SK-N-SH treated with all-trans-retinoic acid at 6 μM for 48 hours (cell line): ENCODE data around the gene TOGARAM1.

Experiments used
- ATAC-seq: fragments of 200-7000 bp; cut with Tn5 transposase; 3 replicates; pipeline ENCODE4 v1.9.1; 2020; ENCODE audit warnings: mild to moderate bottlenecking, moderate library complexity
- ARNTL ChIP-seq: fragments of 450-650 bp; formaldehyde crosslinking; IDR thresholded peaks from 2 replicates; pipeline ENCODE4 v1.5.0; 2020; ENCODE audit warnings: low read depth, mild to moderate bottlenecking, moderate library complexity, borderline replicate concordance
- BACH2 ChIP-seq: fragments of 250-450 bp; sonication (Bioruptor Pico); IDR thresholded peaks from 2 replicates; pipeline ENCODE4 v1.9.0; 2021; ENCODE audit warnings: mild to moderate bottlenecking, borderline replicate concordance
- ESRRG ChIP-seq: fragments of 250-450 bp; sonication (Bioruptor Pico); IDR thresholded peaks from 2 replicates; pipeline ENCODE4 v1.6.1; 2021; ENCODE audit warnings: mild to moderate bottlenecking
- GLIS3 ChIP-seq: fragments of 250-450 bp; sonication (Bioruptor Pico); IDR thresholded peaks from 2 replicates; pipeline ENCODE4 v1.5.0; 2020; ENCODE audit warnings: mild to moderate bottlenecking, moderate library complexity
- ISL1 ChIP-seq: fragments of 250-450 bp; sonication (Bioruptor Pico); IDR thresholded peaks from 2 replicates; pipeline ENCODE4 v2.1.2; 2022; ENCODE audit warnings: mild to moderate bottlenecking, moderate library complexity
- OSR1 ChIP-seq: fragments of 250-450 bp; sonication (Bioruptor Pico); IDR thresholded peaks from 2 replicates; pipeline ENCODE4 v1.8.0; 2022; ENCODE audit warnings: moderate library complexity, mild to moderate bottlenecking, inconsistent platforms
- PPARA ChIP-seq: fragments of 250-450 bp; sonication (Bioruptor Pico); IDR thresholded peaks from 2 replicates; pipeline ENCODE4 v1.5.0; 2020; ENCODE audit warnings: mild to moderate bottlenecking, borderline replicate concordance
- RARB ChIP-seq: fragments of 250-450 bp; sonication (Bioruptor Pico); IDR thresholded peaks from 2 replicates; pipeline ENCODE4 v1.8.0; 2021; ENCODE audit warnings: mild to moderate bottlenecking, moderate library complexity
- SNAI2 ChIP-seq: fragments of 250-450 bp; sonication (Bioruptor Pico); IDR thresholded peaks from 2 replicates; pipeline ENCODE4 v1.5.0; 2020; ENCODE audit warnings: mild to moderate bottlenecking, moderate library complexity
- TCF4 ChIP-seq: fragments of 250-450 bp; sonication (Bioruptor Pico); IDR thresholded peaks from 2 replicates; pipeline ENCODE4 v1.8.0; 2021; ENCODE audit warnings: mild to moderate bottlenecking, moderate library complexity, borderline replicate concordance
- TOX ChIP-seq: fragments of 250-450 bp; sonication (Bioruptor Pico); IDR thresholded peaks from 2 replicates; pipeline ENCODE4 v1.8.0; 2021; ENCODE audit warnings: mild to moderate bottlenecking, moderate library complexity, borderline replicate concordance
- ZC3H10 ChIP-seq: fragments of 250-450 bp; sonication (Bioruptor Pico); IDR thresholded peaks from 2 replicates; pipeline ENCODE4 v1.5.1; 2021; ENCODE audit warnings: mild to moderate bottlenecking, moderate library complexity
- ZNF565 ChIP-seq: fragments of 450-650 bp; formaldehyde crosslinking; conservative IDR thresholded peaks from 2 replicates; pipeline ENCODE4 v1.5.0; 2020; ENCODE audit warnings: low read depth, mild to moderate bottlenecking, moderate library complexity
- ZNF70 ChIP-seq: fragments of 450-650 bp; formaldehyde crosslinking; IDR thresholded peaks from 2 replicates; pipeline ENCODE4 v1.5.0; 2020; ENCODE audit warnings: mild to moderate bottlenecking, moderate library complexity
- ZNF8 ChIP-seq: fragments of 450-650 bp; formaldehyde crosslinking; IDR thresholded peaks from 2 replicates; pipeline ENCODE4 v1.5.0; 2020; ENCODE audit warnings: mild to moderate bottlenecking, moderate library complexity
- TF ChIP-seq, protein P1 (sequence below): fragments of 250-450 bp; sonication (Bioruptor Pico); IDR thresholded peaks from 2 replicates; pipeline ENCODE4 v1.5.0; 2020; ENCODE audit warnings: mild to moderate bottlenecking, moderate library complexity
- TF ChIP-seq, protein P2 (sequence below): fragments of 250-450 bp; sonication (Bioruptor Pico); IDR thresholded peaks from 2 replicates; pipeline ENCODE4 v1.5.1; 2020; ENCODE audit warnings: low read depth, mild to moderate bottlenecking, moderate library complexity
- TF ChIP-seq, protein P3 (sequence below): fragments of 250-450 bp; sonication (Bioruptor Pico); IDR thresholded peaks from 2 replicates; pipeline ENCODE4 v1.8.0; 2020; ENCODE audit warnings: mild to moderate bottlenecking, moderate library complexity, borderline replicate concordance
- TF ChIP-seq, protein P4 (sequence below): fragments of 250-450 bp; sonication (Bioruptor Pico); IDR thresholded peaks from 2 replicates; pipeline ENCODE4 v1.8.0; 2021; ENCODE audit warnings: low read depth, mild to moderate bottlenecking, moderate library complexity, borderline replicate concordance
- TF ChIP-seq, protein P5 (sequence below): fragments of 250-450 bp; sonication (Bioruptor Pico); IDR thresholded peaks from 2 replicates; pipeline ENCODE4 v1.5.1; 2021; ENCODE audit warnings: mild to moderate bottlenecking, moderate library complexity

TOGARAM1 gene

DNA sequence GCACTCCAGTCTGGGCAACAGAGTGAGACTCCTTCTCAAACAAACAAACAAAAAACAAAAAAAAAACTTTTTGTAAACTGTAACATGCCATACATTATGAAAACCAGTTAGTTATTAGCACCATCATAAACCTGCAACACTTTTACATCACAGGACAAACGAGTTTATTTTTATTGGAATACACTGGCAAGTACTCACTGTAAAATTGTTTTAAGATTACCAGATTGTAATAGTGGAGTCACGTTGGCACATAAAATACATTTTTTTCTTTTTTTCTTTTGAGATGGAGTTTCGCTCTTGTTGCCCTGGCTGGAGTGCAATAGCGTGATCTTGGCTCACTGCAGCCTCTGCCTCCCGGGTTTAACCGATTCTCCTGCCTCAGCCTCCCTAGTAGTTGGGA is 156.6 kb downstream of the TOGARAM1 start:
- ATAC-seq, result no peak
- TF ChIP-seq, protein P1, sequence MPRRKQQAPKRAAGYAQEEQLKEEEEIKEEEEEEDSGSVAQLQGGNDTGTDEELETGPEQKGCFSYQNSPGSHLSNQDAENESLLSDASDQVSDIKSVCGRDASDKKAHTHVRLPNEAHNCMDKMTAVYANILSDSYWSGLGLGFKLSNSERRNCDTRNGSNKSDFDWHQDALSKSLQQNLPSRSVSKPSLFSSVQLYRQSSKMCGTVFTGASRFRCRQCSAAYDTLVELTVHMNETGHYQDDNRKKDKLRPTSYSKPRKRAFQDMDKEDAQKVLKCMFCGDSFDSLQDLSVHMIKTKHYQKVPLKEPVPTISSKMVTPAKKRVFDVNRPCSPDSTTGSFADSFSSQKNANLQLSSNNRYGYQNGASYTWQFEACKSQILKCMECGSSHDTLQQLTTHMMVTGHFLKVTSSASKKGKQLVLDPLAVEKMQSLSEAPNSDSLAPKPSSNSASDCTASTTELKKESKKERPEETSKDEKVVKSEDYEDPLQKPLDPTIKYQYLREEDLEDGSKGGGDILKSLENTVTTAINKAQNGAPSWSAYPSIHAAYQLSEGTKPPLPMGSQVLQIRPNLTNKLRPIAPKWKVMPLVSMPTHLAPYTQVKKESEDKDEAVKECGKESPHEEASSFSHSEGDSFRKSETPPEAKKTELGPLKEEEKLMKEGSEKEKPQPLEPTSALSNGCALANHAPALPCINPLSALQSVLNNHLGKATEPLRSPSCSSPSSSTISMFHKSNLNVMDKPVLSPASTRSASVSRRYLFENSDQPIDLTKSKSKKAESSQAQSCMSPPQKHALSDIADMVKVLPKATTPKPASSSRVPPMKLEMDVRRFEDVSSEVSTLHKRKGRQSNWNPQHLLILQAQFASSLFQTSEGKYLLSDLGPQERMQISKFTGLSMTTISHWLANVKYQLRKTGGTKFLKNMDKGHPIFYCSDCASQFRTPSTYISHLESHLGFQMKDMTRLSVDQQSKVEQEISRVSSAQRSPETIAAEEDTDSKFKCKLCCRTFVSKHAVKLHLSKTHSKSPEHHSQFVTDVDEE, result no peak
- no peak for TF ChIP-seq GLIS3 (CRISPR knock-in tag)
- no peak for TF ChIP-seq TOX
- TF ChIP-seq, protein P2, sequence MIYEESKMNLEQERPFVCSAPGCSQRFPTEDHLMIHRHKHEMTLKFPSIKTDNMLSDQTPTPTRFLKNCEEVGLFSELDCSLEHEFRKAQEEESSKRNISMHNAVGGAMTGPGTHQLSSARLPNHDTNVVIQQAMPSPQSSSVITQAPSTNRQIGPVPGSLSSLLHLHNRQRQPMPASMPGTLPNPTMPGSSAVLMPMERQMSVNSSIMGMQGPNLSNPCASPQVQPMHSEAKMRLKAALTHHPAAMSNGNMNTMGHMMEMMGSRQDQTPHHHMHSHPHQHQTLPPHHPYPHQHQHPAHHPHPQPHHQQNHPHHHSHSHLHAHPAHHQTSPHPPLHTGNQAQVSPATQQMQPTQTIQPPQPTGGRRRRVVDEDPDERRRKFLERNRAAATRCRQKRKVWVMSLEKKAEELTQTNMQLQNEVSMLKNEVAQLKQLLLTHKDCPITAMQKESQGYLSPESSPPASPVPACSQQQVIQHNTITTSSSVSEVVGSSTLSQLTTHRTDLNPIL (CRISPR knock-in tag), result no peak
- TF ChIP-seq SNAI2, result no peak
- TF ChIP-seq TCF4 (CRISPR knock-in tag), result no peak
- TF ChIP-seq ESRRG (CRISPR knock-in tag), result no peak
- TF ChIP-seq PPARA, result no peak
- TF ChIP-seq ISL1 (CRISPR knock-in tag), result no peak
- TF ChIP-seq ZNF565 (CRISPR knock-in tag), result no peak
- TF ChIP-seq ZNF70 (CRISPR knock-in tag), result no peak
- no peak for TF ChIP-seq RARB (CRISPR knock-in tag)
- no peak for TF ChIP-seq ZNF8 (CRISPR knock-in tag)
- TF ChIP-seq BACH2, result no peak
- TF ChIP-seq, protein P3, sequence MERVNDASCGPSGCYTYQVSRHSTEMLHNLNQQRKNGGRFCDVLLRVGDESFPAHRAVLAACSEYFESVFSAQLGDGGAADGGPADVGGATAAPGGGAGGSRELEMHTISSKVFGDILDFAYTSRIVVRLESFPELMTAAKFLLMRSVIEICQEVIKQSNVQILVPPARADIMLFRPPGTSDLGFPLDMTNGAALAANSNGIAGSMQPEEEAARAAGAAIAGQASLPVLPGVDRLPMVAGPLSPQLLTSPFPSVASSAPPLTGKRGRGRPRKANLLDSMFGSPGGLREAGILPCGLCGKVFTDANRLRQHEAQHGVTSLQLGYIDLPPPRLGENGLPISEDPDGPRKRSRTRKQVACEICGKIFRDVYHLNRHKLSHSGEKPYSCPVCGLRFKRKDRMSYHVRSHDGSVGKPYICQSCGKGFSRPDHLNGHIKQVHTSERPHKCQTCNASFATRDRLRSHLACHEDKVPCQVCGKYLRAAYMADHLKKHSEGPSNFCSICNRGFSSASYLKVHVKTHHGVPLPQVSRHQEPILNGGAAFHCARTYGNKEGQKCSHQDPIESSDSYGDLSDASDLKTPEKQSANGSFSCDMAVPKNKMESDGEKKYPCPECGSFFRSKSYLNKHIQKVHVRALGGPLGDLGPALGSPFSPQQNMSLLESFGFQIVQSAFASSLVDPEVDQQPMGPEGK (CRISPR knock-in tag), result no peak

DNA sequence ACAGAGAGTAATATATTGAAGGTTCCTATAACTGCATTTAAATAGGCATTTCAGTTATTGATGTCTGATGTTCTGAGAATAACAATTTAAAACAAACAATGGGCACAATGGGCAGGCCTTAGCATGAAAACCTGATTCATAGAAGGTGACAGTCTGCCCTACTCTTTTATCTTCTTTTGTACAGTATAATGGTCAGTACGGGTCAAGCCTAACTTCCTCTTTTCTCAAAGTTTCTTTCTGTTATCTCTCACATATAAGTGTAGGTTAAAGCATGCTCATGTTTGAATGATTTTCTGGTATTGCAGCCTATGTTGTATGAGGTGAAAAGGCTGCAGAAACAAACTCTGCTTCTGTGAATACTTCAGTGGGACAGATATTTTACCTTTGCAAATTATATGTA is 158.1 kb downstream of the TOGARAM1 start:
- no peak for ATAC-seq
- TF ChIP-seq ZC3H10 (no peak), ISL1 (CRISPR knock-in tag) (no peak), OSR1 (CRISPR knock-in tag) (no peak), ZNF70 (CRISPR knock-in tag) (no peak), ZNF8 (CRISPR knock-in tag) (no peak), ESRRG (CRISPR knock-in tag) (no peak), ARNTL (CRISPR knock-in tag) (no peak)
- TF ChIP-seq, protein P3 (CRISPR knock-in tag), result no peak
- TF ChIP-seq, protein P4, sequence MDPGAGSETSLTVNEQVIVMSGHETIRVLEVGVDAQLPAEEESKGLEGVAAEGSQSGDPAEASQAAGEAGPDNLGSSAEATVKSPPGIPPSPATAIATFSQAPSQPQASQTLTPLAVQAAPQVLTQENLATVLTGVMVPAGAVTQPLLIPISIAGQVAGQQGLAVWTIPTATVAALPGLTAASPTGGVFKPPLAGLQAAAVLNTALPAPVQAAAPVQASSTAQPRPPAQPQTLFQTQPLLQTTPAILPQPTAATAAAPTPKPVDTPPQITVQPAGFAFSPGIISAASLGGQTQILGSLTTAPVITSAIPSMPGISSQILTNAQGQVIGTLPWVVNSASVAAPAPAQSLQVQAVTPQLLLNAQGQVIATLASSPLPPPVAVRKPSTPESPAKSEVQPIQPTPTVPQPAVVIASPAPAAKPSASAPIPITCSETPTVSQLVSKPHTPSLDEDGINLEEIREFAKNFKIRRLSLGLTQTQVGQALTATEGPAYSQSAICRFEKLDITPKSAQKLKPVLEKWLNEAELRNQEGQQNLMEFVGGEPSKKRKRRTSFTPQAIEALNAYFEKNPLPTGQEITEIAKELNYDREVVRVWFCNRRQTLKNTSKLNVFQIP (CRISPR knock-in tag), result no peak
- TF ChIP-seq, all 23 proteins: peak for 0

DNA sequence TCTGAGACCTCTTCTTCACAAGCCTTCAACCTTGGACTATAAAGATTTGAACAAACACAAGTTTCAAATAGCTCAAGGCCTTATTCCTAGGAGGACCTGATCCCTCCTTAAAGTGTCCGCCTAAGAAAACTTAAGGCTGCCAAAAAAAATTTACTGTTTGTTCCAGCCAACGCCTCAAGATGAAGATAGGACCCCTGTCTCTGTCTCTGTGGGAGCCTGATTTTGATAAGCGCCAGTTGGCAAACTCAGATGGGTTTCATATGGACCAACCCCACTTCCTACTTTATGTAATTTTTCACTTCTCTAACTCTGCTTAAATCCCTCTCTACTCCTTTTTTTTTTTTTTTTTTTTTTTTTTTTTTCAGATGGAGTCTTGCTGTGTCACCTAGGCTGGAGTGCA is 161.3 kb downstream of the TOGARAM1 start:
- ATAC-seq, result no peak
- TF ChIP-seq OSR1 (CRISPR knock-in tag), result no peak
- no peak for TF ChIP-seq ZNF70 (CRISPR knock-in tag)
- TF ChIP-seq, protein P5, sequence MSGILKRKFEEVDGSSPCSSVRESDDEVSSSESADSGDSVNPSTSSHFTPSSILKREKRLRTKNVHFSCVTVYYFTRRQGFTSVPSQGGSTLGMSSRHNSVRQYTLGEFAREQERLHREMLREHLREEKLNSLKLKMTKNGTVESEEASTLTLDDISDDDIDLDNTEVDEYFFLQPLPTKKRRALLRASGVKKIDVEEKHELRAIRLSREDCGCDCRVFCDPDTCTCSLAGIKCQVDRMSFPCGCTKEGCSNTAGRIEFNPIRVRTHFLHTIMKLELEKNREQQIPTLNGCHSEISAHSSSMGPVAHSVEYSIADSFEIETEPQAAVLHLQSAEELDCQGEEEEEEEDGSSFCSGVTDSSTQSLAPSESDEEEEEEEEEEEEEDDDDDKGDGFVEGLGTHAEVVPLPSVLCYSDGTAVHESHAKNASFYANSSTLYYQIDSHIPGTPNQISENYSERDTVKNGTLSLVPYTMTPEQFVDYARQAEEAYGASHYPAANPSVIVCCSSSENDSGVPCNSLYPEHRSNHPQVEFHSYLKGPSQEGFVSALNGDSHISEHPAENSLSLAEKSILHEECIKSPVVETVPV (CRISPR knock-in tag), result no peak
- TF ChIP-seq ISL1 (CRISPR knock-in tag), result no peak
- TF ChIP-seq ZNF565 (CRISPR knock-in tag), result no peak
- TF ChIP-seq, protein P3 (CRISPR knock-in tag), result no peak
- no peak for TF ChIP-seq GLIS3 (CRISPR knock-in tag)
- TF ChIP-seq, all 23 proteins: peak for 0
